ENCODE results near the gene MYL7.

MYL7 gene

DNA sequence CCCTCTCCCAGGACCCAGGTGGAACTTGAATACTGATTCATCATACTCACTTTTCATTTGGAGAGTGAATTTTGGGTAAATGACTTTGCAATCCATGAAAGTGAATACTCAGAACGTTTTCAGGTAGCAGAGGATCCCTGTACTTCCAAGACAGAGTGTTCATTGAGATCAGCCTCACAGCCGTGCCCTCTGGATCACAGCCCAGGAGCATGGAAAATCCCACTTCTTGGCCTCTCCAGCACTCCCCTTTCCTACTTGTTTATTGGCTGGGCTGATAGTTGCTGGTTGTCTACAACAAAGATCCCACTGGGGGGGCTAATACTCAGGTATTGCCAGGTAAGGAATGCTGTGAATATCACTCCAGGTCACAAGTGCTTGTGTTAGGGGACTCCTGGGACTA, 42.3 kb upstream of the MYL7 start:
- H3K79me2 ChIP-seq (ENCODE audit: low read length): no peaks in the 10 kb centered on the region
- no peaks in the 10 kb centered on the region for H3F3A ChIP-seq (ENCODE audit: insufficient read depth, low read length)
- no peaks in the 10 kb centered on the region for H3K9me2 ChIP-seq (replicated peaks; ENCODE audit: insufficient read depth, low read length)
- no peak overlapping the region for H3K9ac ChIP-seq (ENCODE audit: low read length)
- no peaks in the 10 kb centered on the region for H4K20me1 ChIP-seq (ENCODE audit: insufficient read depth, low read length)
- DNase-seq: no peak
- H3K9me3 ChIP-seq (replicated peaks; ENCODE audit: insufficient read depth, low read length): no peaks in the 10 kb centered on the region
- H3K4me2 ChIP-seq (ENCODE audit: low read depth, low read length): no peak overlapping the region
- H3K36me3 ChIP-seq (replicated peaks; ENCODE audit: insufficient read depth, low read length): no peaks in the 10 kb centered on the region
- TF ChIP-seq EZH2phosphoT487 (IDR thresholded peaks at IDR 0.05; ENCODE audit: low read length): no peak
- TF ChIP-seq, protein P1, sequence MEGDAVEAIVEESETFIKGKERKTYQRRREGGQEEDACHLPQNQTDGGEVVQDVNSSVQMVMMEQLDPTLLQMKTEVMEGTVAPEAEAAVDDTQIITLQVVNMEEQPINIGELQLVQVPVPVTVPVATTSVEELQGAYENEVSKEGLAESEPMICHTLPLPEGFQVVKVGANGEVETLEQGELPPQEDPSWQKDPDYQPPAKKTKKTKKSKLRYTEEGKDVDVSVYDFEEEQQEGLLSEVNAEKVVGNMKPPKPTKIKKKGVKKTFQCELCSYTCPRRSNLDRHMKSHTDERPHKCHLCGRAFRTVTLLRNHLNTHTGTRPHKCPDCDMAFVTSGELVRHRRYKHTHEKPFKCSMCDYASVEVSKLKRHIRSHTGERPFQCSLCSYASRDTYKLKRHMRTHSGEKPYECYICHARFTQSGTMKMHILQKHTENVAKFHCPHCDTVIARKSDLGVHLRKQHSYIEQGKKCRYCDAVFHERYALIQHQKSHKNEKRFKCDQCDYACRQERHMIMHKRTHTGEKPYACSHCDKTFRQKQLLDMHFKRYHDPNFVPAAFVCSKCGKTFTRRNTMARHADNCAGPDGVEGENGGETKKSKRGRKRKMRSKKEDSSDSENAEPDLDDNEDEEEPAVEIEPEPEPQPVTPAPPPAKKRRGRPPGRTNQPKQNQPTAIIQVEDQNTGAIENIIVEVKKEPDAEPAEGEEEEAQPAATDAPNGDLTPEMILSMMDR (IDR thresholded peaks at IDR 0.05; ENCODE audit: low read length): no peak
- TF ChIP-seq EZH2 (optimal IDR thresholded peaks at IDR 0.05; ENCODE audit: low read depth, low read length): no peak
- no peak overlapping the region for H2AFZ ChIP-seq (ENCODE audit: low read length)
- H3K27ac ChIP-seq (ENCODE audit: low read length): no peak overlapping the region
- H3K4me1 ChIP-seq (ENCODE audit: low read length): no peaks in the 10 kb centered on the region
- no peak overlapping the region for H3K4me3 ChIP-seq (ENCODE audit: low read length)
- H3K27me3 ChIP-seq (replicated peaks; ENCODE audit: insufficient read depth, low read length): no peaks in the 10 kb centered on the region

DNA sequence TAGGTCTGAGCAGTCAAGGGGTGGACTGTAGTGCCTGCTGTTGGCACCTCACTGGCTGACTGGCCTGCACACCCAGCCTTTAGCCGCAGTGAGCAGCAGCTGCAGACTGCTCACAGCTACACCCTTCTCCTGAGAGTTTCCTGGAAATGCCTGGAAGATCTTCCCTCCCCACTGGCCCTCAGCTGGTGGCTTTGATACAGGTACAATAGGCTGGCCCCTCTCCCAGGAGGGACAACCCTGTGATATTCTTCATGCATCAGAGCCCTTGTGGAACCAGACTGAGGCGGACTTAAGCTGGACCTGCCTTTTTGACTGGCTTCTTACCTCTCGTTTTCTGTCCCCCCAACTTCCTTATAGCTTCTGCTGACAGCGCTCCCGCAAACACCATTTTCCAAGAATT, 41.7 kb upstream of the MYL7 start:
- H3K4me2 ChIP-seq (ENCODE audit: low read depth, low read length): no peak overlapping the region
- H3K9ac ChIP-seq (ENCODE audit: low read length): no peak overlapping the region
- H3K9me2 ChIP-seq (replicated peaks; ENCODE audit: insufficient read depth, low read length): no peaks in the 10 kb centered on the region
- H3K79me2 ChIP-seq (ENCODE audit: low read length): no peaks in the 10 kb centered on the region
- no peak overlapping the region for H3K4me3 ChIP-seq (ENCODE audit: low read length)
- no peaks in the 10 kb centered on the region for H3K27me3 ChIP-seq (replicated peaks; ENCODE audit: insufficient read depth, low read length)
- H3K9me3 ChIP-seq (replicated peaks; ENCODE audit: insufficient read depth, low read length): no peaks in the 10 kb centered on the region
- H3F3A ChIP-seq (ENCODE audit: insufficient read depth, low read length): no peaks in the 10 kb centered on the region
- no peaks in the 10 kb centered on the region for H3K36me3 ChIP-seq (replicated peaks; ENCODE audit: insufficient read depth, low read length)
- H3K4me1 ChIP-seq (ENCODE audit: low read length): no peaks in the 10 kb centered on the region
- TF ChIP-seq EZH2 (optimal IDR thresholded peaks at IDR 0.05; ENCODE audit: low read depth, low read length): no peak
- no peak for TF ChIP-seq EZH2phosphoT487 (IDR thresholded peaks at IDR 0.05; ENCODE audit: low read length)
- TF ChIP-seq, protein P1 (IDR thresholded peaks at IDR 0.05; ENCODE audit: low read length): no peak
- DNase-seq: no peak
- no peak overlapping the region for H3K27ac ChIP-seq (ENCODE audit: low read length)
- no peaks in the 10 kb centered on the region for H4K20me1 ChIP-seq (ENCODE audit: insufficient read depth, low read length)
- no peak overlapping the region for H2AFZ ChIP-seq (ENCODE audit: low read length)

DNA sequence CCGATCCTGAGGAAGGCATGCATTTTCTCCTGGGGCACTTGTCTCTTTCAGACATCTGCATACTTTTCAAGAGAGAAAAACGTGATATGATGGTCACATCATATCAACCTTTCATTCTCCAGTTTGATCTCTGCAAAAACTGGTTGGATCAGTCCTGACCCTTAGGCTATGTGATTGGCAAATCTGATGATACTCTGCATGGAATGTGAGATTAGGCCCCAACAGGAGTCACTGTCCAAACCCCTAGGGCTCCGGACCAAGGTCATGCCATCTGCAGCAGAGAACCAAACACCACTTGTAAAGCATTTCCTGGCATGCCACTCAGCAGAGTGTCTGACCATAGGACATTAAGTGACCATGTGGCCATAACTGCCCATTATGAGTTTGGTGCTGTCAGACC, 39.5 kb upstream of the MYL7 start:
- Histone ChIP-seq H3F3A (ENCODE audit: insufficient read depth, low read length) (no peaks in the 10 kb centered on the region), H3K27ac (ENCODE audit: low read length) (no peak overlapping the region), H3K9me2 (replicated peaks; ENCODE audit: insufficient read depth, low read length) (no peaks in the 10 kb centered on the region), H3K36me3 (replicated peaks; ENCODE audit: insufficient read depth, low read length) (no peaks in the 10 kb centered on the region), H3K9ac (ENCODE audit: low read length) (no peak overlapping the region), H3K4me3 (ENCODE audit: low read length) (no peak overlapping the region), H3K9me3 (replicated peaks; ENCODE audit: insufficient read depth, low read length) (no peaks in the 10 kb centered on the region), H3K79me2 (ENCODE audit: low read length) (no peaks in the 10 kb centered on the region), H4K20me1 (ENCODE audit: insufficient read depth, low read length) (no peaks in the 10 kb centered on the region), H3K27me3 (replicated peaks; ENCODE audit: insufficient read depth, low read length) (no peaks in the 10 kb centered on the region), H3K4me2 (ENCODE audit: low read depth, low read length) (no peak overlapping the region), H3K4me1 (ENCODE audit: low read length) (no peaks in the 10 kb centered on the region), H2AFZ (ENCODE audit: low read length) (no peak overlapping the region)
- no peak for TF ChIP-seq EZH2 (optimal IDR thresholded peaks at IDR 0.05; ENCODE audit: low read depth, low read length)
- no peak for DNase-seq

DNA sequence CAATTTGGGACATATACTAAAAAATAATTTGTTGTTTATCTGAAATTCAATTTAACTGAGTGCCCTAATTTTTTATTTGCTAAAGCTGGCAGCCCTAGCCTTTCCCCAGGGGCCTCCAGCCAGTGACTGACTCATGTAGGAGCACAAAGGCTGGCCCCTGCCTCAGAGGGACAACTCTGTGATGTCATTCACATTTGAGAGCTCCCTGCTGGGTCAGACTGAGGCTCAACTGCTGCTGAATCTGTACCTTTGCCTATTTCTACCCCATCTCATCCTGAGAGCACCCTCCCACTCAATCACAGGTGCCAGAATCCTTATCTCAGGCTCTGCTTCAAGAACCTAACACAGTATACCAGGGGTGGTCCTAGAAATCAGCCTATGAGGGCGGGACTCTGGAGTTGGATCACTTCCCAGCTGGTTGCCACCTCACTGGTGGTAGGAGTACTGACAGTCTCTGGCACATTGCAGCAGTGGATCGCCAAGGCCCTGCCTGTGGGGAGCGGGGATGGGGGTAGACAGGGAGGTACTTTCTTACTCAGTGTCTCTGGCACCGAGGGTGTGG, 36.5 kb upstream of the MYL7 start:
- no peaks in the 10 kb centered on the region for H3K36me3 ChIP-seq (replicated peaks; ENCODE audit: insufficient read depth, low read length)
- H3K79me2 ChIP-seq (ENCODE audit: low read length): no peaks in the 10 kb centered on the region
- H3K9me2 ChIP-seq (replicated peaks; ENCODE audit: insufficient read depth, low read length): no peaks in the 10 kb centered on the region
- H4K20me1 ChIP-seq (ENCODE audit: insufficient read depth, low read length): no peaks in the 10 kb centered on the region
- no peak overlapping the region for H2AFZ ChIP-seq (ENCODE audit: low read length)
- H3K4me2 ChIP-seq (ENCODE audit: low read depth, low read length): no peak overlapping the region
- H3F3A ChIP-seq (ENCODE audit: insufficient read depth, low read length): no peaks in the 10 kb centered on the region
- no peaks in the 10 kb centered on the region for H3K27me3 ChIP-seq (replicated peaks; ENCODE audit: insufficient read depth, low read length)
- TF ChIP-seq EZH2phosphoT487 (IDR thresholded peaks at IDR 0.05; ENCODE audit: low read length): no peak
- TF ChIP-seq EZH2 (optimal IDR thresholded peaks at IDR 0.05; ENCODE audit: low read depth, low read length): no peak
- TF ChIP-seq, protein P1 (IDR thresholded peaks at IDR 0.05; ENCODE audit: low read length): no peak
- no peak overlapping the region for H3K9ac ChIP-seq (ENCODE audit: low read length)
- no peak for DNase-seq
- H3K4me1 ChIP-seq (ENCODE audit: low read length): no peaks in the 10 kb centered on the region
- H3K4me3 ChIP-seq (ENCODE audit: low read length): no peak overlapping the region
- no peaks in the 10 kb centered on the region for H3K9me3 ChIP-seq (replicated peaks; ENCODE audit: insufficient read depth, low read length)
- H3K27ac ChIP-seq (ENCODE audit: low read length): no peak overlapping the region

All from MM.1S (cell line).